ENCODE measurements around the gene TIMP2. TPM values are rescaled to one million over a fixed set of nuclear protein-coding genes. Genes with fewer than 3 reads are reported as not detected.

The TIMP2 gene
- total and polyA plus RNA-seq, 2 donors (not counting 3 experiments of a cell fraction or from before 2014, with no cell fraction given) = 138 to 318 TPM

- FAIRE-seq = no peak
- no peak for TF ChIP-seq FOS (IDR thresholded peaks at IDR 0.05; ENCODE audit: borderline replicate concordance, insufficient read depth, low read length)
- TF ChIP-seq, protein P1, sequence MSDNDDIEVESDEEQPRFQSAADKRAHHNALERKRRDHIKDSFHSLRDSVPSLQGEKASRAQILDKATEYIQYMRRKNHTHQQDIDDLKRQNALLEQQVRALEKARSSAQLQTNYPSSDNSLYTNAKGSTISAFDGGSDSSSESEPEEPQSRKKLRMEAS (IDR thresholded peaks at IDR 0.05; ENCODE audit: insufficient read depth, insufficient read length) = no peak
- TF ChIP-seq CTCF (IDR thresholded peaks at IDR 0.05; ENCODE audit: extremely low read depth in 1 of 2, insufficient read depth in 1 of 2, low read depth in 1 of 2, low read length in 2 of 2) = no peak
- TF ChIP-seq EZH2 (IDR thresholded peaks at IDR 0.05; ENCODE audit: borderline replicate concordance, low read depth, low read length, severe bottlenecking) = no peak
- TF ChIP-seq POLR2A (IDR thresholded peaks at IDR 0.05; ENCODE audit: low read depth, low read length) = no peak
- no peak for TF ChIP-seq GATA2 (IDR thresholded peaks at IDR 0.05; ENCODE audit: insufficient read depth, insufficient read length, low read depth, low read length)
- no peak for TF ChIP-seq MYC (IDR thresholded peaks at IDR 0.05; ENCODE audit: low read depth, low read length)
- no peak for TF ChIP-seq POLR2AphosphoS5 (IDR thresholded peaks at IDR 0.05; ENCODE audit: insufficient read depth, low read depth, low read length)
- TF ChIP-seq JUN (IDR thresholded peaks at IDR 0.05; ENCODE audit: borderline replicate concordance, insufficient read depth, insufficient read length, low read depth) = no peak
- Histone ChIP-seq H3K9me1 (replicated peaks; ENCODE audit: control insufficient read depth, extremely low read depth, insufficient read depth, low read length) (no peaks in the 10 kb centered on the region), H3K79me2 (ENCODE audit: control insufficient read depth, insufficient read depth, low read length) (no peaks in the 10 kb centered on the region), H2AFZ (ENCODE audit: low read depth, low read length) (no peak overlapping the region), H3K27me3 (ENCODE audit: control insufficient read depth in 2 of 2, insufficient read depth in 2 of 2, low read length in 2 of 2) (no peaks in the 10 kb centered on the region), H4K20me1 (replicated peaks; ENCODE audit: control insufficient read depth, extremely low read depth, insufficient read depth, low read length) (no peaks in the 10 kb centered on the region), H3K4me1 (ENCODE audit: control insufficient read depth, extremely low read depth, insufficient read depth, low read length) (peaks cover 8% of the 10 kb centered on the region), H3K9ac (replicated peaks; ENCODE audit: extremely low read depth, insufficient read depth, low read length) (no peak overlapping the region), H3K4me2 (ENCODE audit: insufficient read depth, low read length) (no peak overlapping the region), H3K27ac (ENCODE audit: insufficient read depth, low read depth, low read length) (no peak overlapping the region), H3K36me3 (ENCODE audit: control insufficient read depth in 2 of 2, extremely low read depth in 1 of 2, insufficient read depth in 2 of 2, low read length in 2 of 2) (no peaks in the 10 kb centered on the region), H3K4me3 (replicated peaks in 1 of 3; ENCODE audit: insufficient read depth in 1 of 3, low read depth in 1 of 3, low read length in 3 of 3) (no peak overlapping the region), H3K9me3 (replicated peaks; ENCODE audit: control insufficient read depth, insufficient read depth, low read length) (no peaks in the 10 kb centered on the region)
- no TSS peak for BruUV-seq (replicated peaks)
- dilution Hi-C loops (cut with MboI; ENCODE audit: extremely low pct_ligation_motif_present, low sequenced_read_pairs) = no loop called here
- ChIA-PET POLR2A (no interaction called here), CTCF (interaction anchor here (1.3 to 1.8 kb wide), 3 partner anchors 31 to 75 kb away, joined by 3 to 6 read pairs (median 5); no protein-coding TSS in a partner anchor)
- no peak for DNase-seq (ENCODE audit: low read depth, low spot score)
- intact Hi-C loops (cut with micrococcal nuclease) = no loop called here
These were observed 15.5 kb upstream of the TIMP2 start for GRCh38 chr17:78940708-78941107.
